HepG2 (cell line): ENCODE data around the gene CCDC142. TPM values are rescaled to one million over a fixed set of nuclear protein-coding genes. Genes with fewer than 3 reads are reported as not detected.

Source experiments
- ATRX ChIP-seq: sonication (generic); formaldehyde crosslinking; IDR thresholded peaks from 2 replicates; pipeline ENCODE4 v1.4.0; 2020; ENCODE audit warnings: missing genetic modification reagents, borderline replicate concordance
- CENPX ChIP-seq: sonication (generic); formaldehyde crosslinking; IDR thresholded peaks from 2 replicates; pipeline ENCODE4 v1.9.0; 2021; ENCODE audit warnings: mild to moderate bottlenecking, missing genetic modification reagents, moderate library complexity
- FOSL1 ChIP-seq: sonication (generic); formaldehyde crosslinking; IDR thresholded peaks from 2 replicates; pipeline ENCODE4 v1.9.0; 2021; ENCODE audit warnings: missing genetic modification reagents, borderline replicate concordance
- FOXP1 ChIP-seq, 2 experiments: fragments of 450-650 bp in 1 of 2; IDR thresholded peaks; 2 replicates each; pipeline ENCODE4 v1.6.1; 2017 to 2018; ENCODE audit warnings: antibody characterized with exemption in 1 of 2
- HES4 ChIP-seq: sonication (generic); formaldehyde crosslinking; IDR thresholded peaks from 2 replicates; pipeline ENCODE4 v1.9.0; 2021; ENCODE audit warnings: mild to moderate bottlenecking, missing genetic modification reagents, borderline replicate concordance
- KDM5A ChIP-seq: fragments of 200-600 bp; sonication (generic); IDR thresholded peaks from 2 replicates; pipeline ENCODE4 v1.7.0; 2018; ENCODE audit warnings: antibody characterized with exemption, mild to moderate bottlenecking, low read length, borderline replicate concordance
- KLF12 ChIP-seq: sonication (generic); formaldehyde crosslinking; IDR thresholded peaks from 2 replicates; pipeline ENCODE4 v1.4.0; 2020; ENCODE audit warnings: missing genetic modification reagents, borderline replicate concordance
- KLF6 ChIP-seq: IDR thresholded peaks from 2 replicates; pipeline ENCODE4 v1.8.0; 2016; ENCODE audit warnings: missing biosample characterization, missing genetic modification reagents
- MED13 ChIP-seq: sonication (generic); formaldehyde crosslinking; IDR thresholded peaks from 2 replicates; pipeline ENCODE4 v1.5.0; 2020; ENCODE audit warnings: missing genetic modification reagents
- NFIC ChIP-seq: IDR thresholded peaks from 2 replicates; pipeline ENCODE4 v1.6.1; 2012; ENCODE audit warnings: mild to moderate bottlenecking, low read length, inconsistent platforms
- REPIN1 ChIP-seq: sonication (generic); formaldehyde crosslinking; IDR thresholded peaks from 2 replicates; pipeline ENCODE4 v1.8.0; 2022; ENCODE audit warnings: missing genetic modification reagents, low read depth, mild to moderate bottlenecking, borderline replicate concordance
- RFX3 ChIP-seq: IDR thresholded peaks from 2 replicates; pipeline ENCODE4 v1.6.1; 2016; ENCODE audit warnings: missing biosample characterization, missing genetic modification reagents
- STAT5B ChIP-seq: sonication (generic); formaldehyde crosslinking; IDR thresholded peaks from 2 replicates; pipeline ENCODE4 v1.4.0; 2020; ENCODE audit warnings: missing genetic modification reagents
- SYNCRIP ChIP-seq: fragments of 200-400 bp; formaldehyde crosslinking; IDR thresholded peaks from 2 replicates; pipeline ENCODE4 v1.6.1; 2018; ENCODE audit warnings: mild to moderate bottlenecking, low read depth, low read length; ENCODE audit not compliant: insufficient read depth
- ZNF570 ChIP-seq: sonication (generic); formaldehyde crosslinking; IDR thresholded peaks from 2 replicates; pipeline ENCODE4 v1.4.0; 2020; ENCODE audit warnings: mild to moderate bottlenecking, missing genetic modification reagents, borderline replicate concordance
- polyA plus RNA-seq, 8 experiments: library from polyadenylated mRNA; depleted of rRNA in 3 of 8; stranded (reverse) in 7 of 8; unstranded in 1 of 8; fragments of >200 nt; fragmentation: Illumina TruSeq in 4 of 8; extraction: Trizol in 4 of 8; gene quantifications; 2 replicates each; pipeline versions ENCODE4 v1.2.1 to v1.2.3, GENCODE V29; 2011 to 2016; ENCODE audit warnings: low read depth in 4 of 8, missing spikeins in 1 of 8, mixed read lengths in 1 of 8; ENCODE audit not compliant: insufficient read depth in 1 of 8
- total RNA-seq, 5 experiments: library from RNA; depleted of rRNA; stranded (reverse); fragments of >200 nt; fragmentation: Illumina TruSeq; extraction: Trizol; gene quantifications; 2 replicates each; pipeline ENCODE4 v1.2.3, GENCODE V29; 2016; ENCODE audit warnings: low read depth in 1 of 5
- TF ChIP-seq, protein P1 (sequence below), 2 experiments: sonication (generic) in 1 of 2; formaldehyde crosslinking in 1 of 2; IDR thresholded peaks; 2 replicates each; pipeline versions ENCODE4 v1.5.1 to v1.6.1; 2011 to 2020; ENCODE audit warnings: borderline replicate concordance in 1 of 2, low read depth in 1 of 2, low read length in 1 of 2, mild to moderate bottlenecking in 1 of 2, missing genetic modification reagents in 1 of 2, moderate library complexity in 1 of 2
- TF ChIP-seq, protein P2 (sequence below): IDR thresholded peaks from 2 replicates; pipeline ENCODE4 v1.6.1; 2018; ENCODE audit warnings: missing genetic modification reagents, mild to moderate bottlenecking, missing compliant biosample characterization
- TF ChIP-seq, protein P3 (sequence below): sonication (generic); formaldehyde crosslinking; IDR thresholded peaks from 2 replicates; pipeline ENCODE4 v1.5.0; 2020; ENCODE audit warnings: missing genetic modification reagents, mild to moderate bottlenecking, borderline replicate concordance
- TF ChIP-seq, protein P4 (sequence below): sonication (generic); formaldehyde crosslinking; IDR thresholded peaks from 2 replicates; pipeline ENCODE4 v1.5.0; 2020; ENCODE audit warnings: mild to moderate bottlenecking, missing genetic modification reagents
- TF ChIP-seq, protein P5 (sequence below): sonication (generic); formaldehyde crosslinking; IDR thresholded peaks from 2 replicates; pipeline ENCODE4 v1.4.0; 2020; ENCODE audit warnings: mild to moderate bottlenecking, low read depth, missing genetic modification reagents

CCDC142 gene
- total and polyA plus RNA-seq, 2 of the 13 experiments (the other 11 are each of a cell fraction or from before 2014, with no cell fraction given) = 14.7 to 30.4 TPM

DNA sequence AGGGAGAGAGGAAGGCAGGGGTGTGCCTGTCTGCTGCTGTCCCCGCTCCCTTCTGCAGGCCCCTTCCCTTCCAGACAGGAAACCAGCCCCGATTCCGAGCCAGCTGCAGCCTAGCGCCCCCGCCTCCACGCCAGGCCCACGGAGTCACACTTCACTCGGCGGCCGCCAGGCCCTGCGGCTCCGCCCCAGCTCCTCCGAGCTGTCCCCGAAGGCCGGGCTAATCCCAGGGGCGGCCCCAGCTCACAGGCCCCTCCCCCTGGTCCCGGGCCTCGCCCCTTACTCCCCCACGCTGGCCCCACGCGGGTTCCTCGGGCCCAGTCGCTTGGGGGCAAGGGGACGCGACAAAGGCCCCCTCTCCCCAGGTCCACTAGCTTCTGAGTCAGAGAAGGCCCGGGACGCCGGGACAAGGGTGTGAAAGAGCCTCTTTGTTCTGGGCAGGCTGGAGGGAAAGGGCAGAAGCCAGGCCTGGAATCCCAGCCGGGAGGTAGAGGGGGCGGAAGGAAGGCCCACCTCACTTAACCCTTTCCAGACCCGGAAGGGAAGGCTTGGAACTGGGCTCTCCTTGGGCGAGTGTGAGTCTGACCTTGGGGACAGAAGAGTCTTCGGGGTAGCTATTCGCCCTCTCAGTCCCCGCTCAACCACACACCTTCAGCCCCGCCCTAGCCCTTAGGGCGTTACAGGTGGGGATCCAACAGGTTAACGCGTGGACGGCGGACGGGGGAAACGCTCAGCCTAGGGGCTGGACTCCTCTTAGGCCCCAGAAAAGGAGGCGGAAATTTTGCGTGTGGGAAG, 42.2 kb downstream of the CCDC142 start (continued):
- TF ChIP-seq, protein P1, sequence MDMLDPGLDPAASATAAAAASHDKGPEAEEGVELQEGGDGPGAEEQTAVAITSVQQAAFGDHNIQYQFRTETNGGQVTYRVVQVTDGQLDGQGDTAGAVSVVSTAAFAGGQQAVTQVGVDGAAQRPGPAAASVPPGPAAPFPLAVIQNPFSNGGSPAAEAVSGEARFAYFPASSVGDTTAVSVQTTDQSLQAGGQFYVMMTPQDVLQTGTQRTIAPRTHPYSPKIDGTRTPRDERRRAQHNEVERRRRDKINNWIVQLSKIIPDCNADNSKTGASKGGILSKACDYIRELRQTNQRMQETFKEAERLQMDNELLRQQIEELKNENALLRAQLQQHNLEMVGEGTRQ (IDR thresholded peaks at IDR 0.05; ENCODE audit: low read depth, low read length) = no peak
- TF ChIP-seq, protein P1 (CRISPR knock-in tag; IDR thresholded peaks at IDR 0.05; ENCODE audit: borderline replicate concordance) = no peak; the same call in 1 of the 2 replicates
- TF ChIP-seq MED13 (CRISPR knock-in tag) (peak; percentile 87; the same call in 1 of the 2 replicates), HES4 (CRISPR knock-in tag) (no peak; the same call in 1 of the 2 replicates), ATRX (no peak), SYNCRIP (no peak), STAT5B (CRISPR knock-in tag) (no peak), FOSL1 (CRISPR knock-in tag) (peak; percentile 50; the same call in 1 of the 2 replicates), CENPX (CRISPR knock-in tag) (no peak), KDM5A (peak; percentile 53; the same call in 1 of the 2 replicates), KLF12 (CRISPR knock-in tag) (peak; percentile 87), REPIN1 (CRISPR knock-in tag) (peak; percentile 92), RFX3 (CRISPR knock-in tag) (0 out of 2 replicates have a peak, but pooled peaks have one; percentile 6), KLF6 (CRISPR knock-in tag) (peak; percentile 82; the same call in 1 of the 2 replicates), FOXP1 (IDR thresholded peaks at IDR 0.05) (no peak), FOXP1 (CRISPR knock-in tag; IDR thresholded peaks at IDR 0.05) (0 out of 2 replicates have a peak, but pooled peaks have one; percentile 12), NFIC (no peak; the same call in 1 of the 2 replicates), ZNF570 (CRISPR knock-in tag) (0 out of 2 replicates have a peak, but pooled peaks have one; percentile 73)
- TF ChIP-seq, protein P2, sequence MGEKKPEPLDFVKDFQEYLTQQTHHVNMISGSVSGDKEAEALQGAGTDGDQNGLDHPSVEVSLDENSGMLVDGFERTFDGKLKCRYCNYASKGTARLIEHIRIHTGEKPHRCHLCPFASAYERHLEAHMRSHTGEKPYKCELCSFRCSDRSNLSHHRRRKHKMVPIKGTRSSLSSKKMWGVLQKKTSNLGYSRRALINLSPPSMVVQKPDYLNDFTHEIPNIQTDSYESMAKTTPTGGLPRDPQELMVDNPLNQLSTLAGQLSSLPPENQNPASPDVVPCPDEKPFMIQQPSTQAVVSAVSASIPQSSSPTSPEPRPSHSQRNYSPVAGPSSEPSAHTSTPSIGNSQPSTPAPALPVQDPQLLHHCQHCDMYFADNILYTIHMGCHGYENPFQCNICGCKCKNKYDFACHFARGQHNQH (CRISPR knock-in tag) = peak; percentile 96
- TF ChIP-seq, protein P3, sequence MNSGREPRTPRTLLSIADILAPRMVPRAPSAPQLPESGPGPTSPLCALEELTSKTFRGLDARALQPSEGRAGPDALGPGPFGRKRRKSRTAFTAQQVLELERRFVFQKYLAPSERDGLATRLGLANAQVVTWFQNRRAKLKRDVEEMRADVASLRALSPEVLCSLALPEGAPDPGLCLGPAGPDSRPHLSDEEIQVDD (CRISPR knock-in tag) = no peak
- TF ChIP-seq, protein P4, sequence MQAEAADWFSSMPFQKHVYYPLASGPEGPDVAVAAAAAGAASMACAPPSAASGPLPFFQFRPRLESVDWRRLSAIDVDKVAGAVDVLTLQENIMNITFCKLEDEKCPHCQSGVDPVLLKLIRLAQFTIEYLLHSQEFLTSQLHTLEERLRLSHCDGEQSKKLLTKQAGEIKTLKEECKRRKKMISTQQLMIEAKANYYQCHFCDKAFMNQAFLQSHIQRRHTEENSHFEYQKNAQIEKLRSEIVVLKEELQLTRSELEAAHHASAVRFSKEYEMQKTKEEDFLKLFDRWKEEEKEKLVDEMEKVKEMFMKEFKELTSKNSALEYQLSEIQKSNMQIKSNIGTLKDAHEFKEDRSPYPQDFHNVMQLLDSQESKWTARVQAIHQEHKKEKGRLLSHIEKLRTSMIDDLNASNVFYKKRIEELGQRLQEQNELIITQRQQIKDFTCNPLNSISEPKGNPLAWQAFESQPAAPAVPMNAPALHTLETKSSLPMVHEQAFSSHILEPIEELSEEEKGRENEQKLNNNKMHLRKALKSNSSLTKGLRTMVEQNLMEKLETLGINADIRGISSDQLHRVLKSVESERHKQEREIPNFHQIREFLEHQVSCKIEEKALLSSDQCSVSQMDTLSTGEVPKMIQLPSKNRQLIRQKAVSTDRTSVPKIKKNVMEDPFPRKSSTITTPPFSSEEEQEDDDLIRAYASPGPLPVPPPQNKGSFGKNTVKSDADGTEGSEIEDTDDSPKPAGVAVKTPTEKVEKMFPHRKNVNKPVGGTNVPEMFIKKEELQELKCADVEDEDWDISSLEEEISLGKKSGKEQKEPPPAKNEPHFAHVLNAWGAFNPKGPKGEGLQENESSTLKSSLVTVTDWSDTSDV (CRISPR knock-in tag) = no peak
- TF ChIP-seq, protein P5, sequence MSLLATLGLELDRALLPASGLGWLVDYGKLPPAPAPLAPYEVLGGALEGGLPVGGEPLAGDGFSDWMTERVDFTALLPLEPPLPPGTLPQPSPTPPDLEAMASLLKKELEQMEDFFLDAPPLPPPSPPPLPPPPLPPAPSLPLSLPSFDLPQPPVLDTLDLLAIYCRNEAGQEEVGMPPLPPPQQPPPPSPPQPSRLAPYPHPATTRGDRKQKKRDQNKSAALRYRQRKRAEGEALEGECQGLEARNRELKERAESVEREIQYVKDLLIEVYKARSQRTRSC (CRISPR knock-in tag) = no peak
